Prostate gland (tissue), 2 donors: ENCODE data around the gene DLL1. TPM values are rescaled to one million over a fixed set of nuclear protein-coding genes. Genes with fewer than 3 reads are reported as not detected.
A peak's percentile ranks its signal among the peaks of the same experiment; 100 is the strongest.

Source experiments
- DNase-seq: peaks from one replicate; pipeline ENCODE4 v3.0.0-alpha.2; 2019; ENCODE audit warnings: low spot score
- H3K27ac ChIP-seq, 2 donors: fragments of 200-600 bp; sonication (generic); 2 replicates each; pipeline ENCODE4 v1.5.1; 2017 to 2019
- H3K27me3 ChIP-seq: fragments of 200-600 bp; sonication (generic); replicated peaks from 2 replicates; pipeline ENCODE4 v1.5.1; 2019; ENCODE audit not compliant: insufficient read depth
- H3K36me3 ChIP-seq, 2 donors: fragments of 200-600 bp; sonication (generic); 1 replicate in 1 of 2; 2 replicates in 1 of 2; pipeline versions ENCODE4 v1.5.1 to v1.8.1; 2017 to 2019
- H3K4me1 ChIP-seq: fragments of 200-600 bp; sonication (generic); replicated peaks from 2 replicates; pipeline ENCODE4 v1.5.1; 2019
- H3K4me3 ChIP-seq, 2 donors: fragments of 200-600 bp; sonication (generic); 2 replicates each; pipeline ENCODE4 v1.5.1; 2017 to 2019
- H3K9me3 ChIP-seq: fragments of 200-600 bp; sonication (generic); 2 replicates; pipeline ENCODE4 v1.5.1; 2017
- CTCF ChIP-seq, 4 experiments: fragments of 200-600 bp in 2 of 4; fragments of 450-650 bp in 2 of 4; sonication (generic) in 2 of 4; IDR thresholded peaks; 1 replicate in 3 of 4; 2 replicates in 1 of 4; pipeline ENCODE4 v1.5.1; 2016 to 2019; ENCODE audit warnings: antibody characterized with exemption in 4 of 4, mild to moderate bottlenecking in 2 of 4, moderate library complexity in 2 of 4
- POLR2A ChIP-seq: fragments of 450-650 bp; IDR thresholded peaks from one replicate; pipeline ENCODE4 v1.6.1; 2016; ENCODE audit warnings: antibody characterized with exemption, mild to moderate bottlenecking
- POLR2AphosphoS5 ChIP-seq: sonication (generic); formaldehyde crosslinking; IDR thresholded peaks from one replicate; pipeline ENCODE4 v1.6.1; 2017; ENCODE audit warnings: antibody characterized with exemption
- WGBS: methylation state at CpG from one replicate; pipeline ENCODE4 v1.1.5; 2018; 5-methylcytosine and 5-hydroxymethylcytosine counted together
- intact Hi-C: fragments of 100-400 bp; cut with DNase I; formaldehyde crosslinking; loops from one replicate; pipeline ENCODE4 v1.14.2; 2022
- total RNA-seq, 2 donors: library from RNA; depleted of rRNA; stranded (reverse); fragments of >200 nt; gene quantifications; one replicate each; pipeline ENCODE4 v1.1.0, GENCODE V29; 2016

DLL1 gene
- total RNA-seq, 2 donors from 2014 or later, result 16.0 to 40.4 TPM

- no peak for DNase-seq
- WGBS, result 94% methylated on average over 9 of the region's 9 CpGs
Observed at GRCh38 chr6:170253910-170254269, 37.0 kb downstream of the DLL1 start.

GRCh38 chr6:170253226-170253909 lies 37.5 kb downstream of the DLL1 start:
- no peak overlapping the region for H3K4me3 ChIP-seq
- no peak for DNase-seq
- intact Hi-C loops, result no loop called here
- no peaks in the 10 kb centered on the region for H3K36me3 ChIP-seq
- H3K9me3 ChIP-seq, result no peaks in the 10 kb centered on the region
- H3K27me3 ChIP-seq, result no peaks in the 10 kb centered on the region
- no peaks in the 10 kb centered on the region for H3K4me1 ChIP-seq
- no peak overlapping the region for H3K27ac ChIP-seq
- TF ChIP-seq POLR2AphosphoS5 (no peak), POLR2A (no peak), CTCF (IDR thresholded peaks at IDR 0.05) (no peak)
- 93% methylated on average over 29 of the region's 30 CpGs for WGBS

More at GRCh38 chr6:170253910-170254269, 37.0 kb downstream of the DLL1 start:
- Histone ChIP-seq H3K27me3 (no peaks in the 10 kb centered on the region), H3K27ac (no peak overlapping the region), H3K4me1 (no peaks in the 10 kb centered on the region), H3K9me3 (no peaks in the 10 kb centered on the region), H3K4me3 (no peak overlapping the region), H3K36me3 (no peaks in the 10 kb centered on the region)
- intact Hi-C loops, result no loop called here
- TF ChIP-seq POLR2AphosphoS5, result no peak
- TF ChIP-seq POLR2A, result no peak
- TF ChIP-seq CTCF (IDR thresholded peaks at IDR 0.05), result no peak

- H3K4me1 ChIP-seq, result no peaks in the 10 kb centered on the region
- WGBS, result 93% methylated on average over 41 of the region's 41 CpGs
- no peaks in the 10 kb centered on the region for H3K27me3 ChIP-seq
- H3K4me3 ChIP-seq, result no peak overlapping the region
- TF ChIP-seq POLR2AphosphoS5 (no peak), CTCF (IDR thresholded peaks at IDR 0.05) (no peak), POLR2A (no peak)
- intact Hi-C loops, result no loop called here
- H3K9me3 ChIP-seq, result no peaks in the 10 kb centered on the region
- no peak for DNase-seq
- no peaks in the 10 kb centered on the region for H3K36me3 ChIP-seq
- peak overlapping the region in 1 of 2 donors; percentile 30 for H3K27ac ChIP-seq
Observed at GRCh38 chr6:170251776-170252571, 38.9 kb downstream of the DLL1 start.

GRCh38 chr6:170250981-170251775 lies 39.7 kb downstream of the DLL1 start:
- no peaks in the 10 kb centered on the region for H3K4me1 ChIP-seq
- H3K27ac ChIP-seq, result peak overlapping the region in 1 of 2 donors; percentile 30
- no peak overlapping the region for H3K4me3 ChIP-seq
- H3K36me3 ChIP-seq, result no peaks in the 10 kb centered on the region
- no peak for DNase-seq
- H3K27me3 ChIP-seq, result no peaks in the 10 kb centered on the region
- no peaks in the 10 kb centered on the region for H3K9me3 ChIP-seq
- no peak for TF ChIP-seq POLR2A
- TF ChIP-seq CTCF (IDR thresholded peaks at IDR 0.05), result no peak
- peak; percentile 17 for TF ChIP-seq POLR2AphosphoS5
- WGBS, result 74% methylated on average over 21 of the region's 21 CpGs
- intact Hi-C loops, result no loop called here
